SKM-1 (cell line): ENCODE results near the gene PRF1.

Experiments used
- DNase-seq: peaks from one replicate; lab custom pipeline; 2025; ENCODE audit not compliant: unreplicated experiment; lab: John Stamatoyannopoulos, UW

PRF1 gene

DNA sequence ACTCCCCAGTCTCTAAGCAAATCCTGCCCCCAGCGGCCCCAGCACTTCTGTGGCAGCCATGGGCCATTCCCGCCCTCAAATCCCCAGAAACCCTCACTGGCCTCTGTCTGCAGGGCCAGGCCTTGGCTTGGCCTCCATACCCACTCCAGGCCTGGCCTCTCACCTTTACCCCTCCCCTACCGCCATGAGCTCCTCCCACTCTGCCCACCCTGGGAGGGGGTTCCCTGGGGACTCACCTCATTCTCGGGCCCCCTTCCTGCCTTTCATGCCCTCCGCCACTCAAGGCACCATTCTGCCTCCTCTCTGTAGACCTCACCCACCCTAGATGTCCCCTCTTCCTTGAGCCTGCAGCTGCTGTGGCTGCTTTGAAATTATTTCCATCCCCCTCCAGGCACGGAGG is 41.0 kb downstream of the PRF1 start:
- no peak for DNase-seq

DNA sequence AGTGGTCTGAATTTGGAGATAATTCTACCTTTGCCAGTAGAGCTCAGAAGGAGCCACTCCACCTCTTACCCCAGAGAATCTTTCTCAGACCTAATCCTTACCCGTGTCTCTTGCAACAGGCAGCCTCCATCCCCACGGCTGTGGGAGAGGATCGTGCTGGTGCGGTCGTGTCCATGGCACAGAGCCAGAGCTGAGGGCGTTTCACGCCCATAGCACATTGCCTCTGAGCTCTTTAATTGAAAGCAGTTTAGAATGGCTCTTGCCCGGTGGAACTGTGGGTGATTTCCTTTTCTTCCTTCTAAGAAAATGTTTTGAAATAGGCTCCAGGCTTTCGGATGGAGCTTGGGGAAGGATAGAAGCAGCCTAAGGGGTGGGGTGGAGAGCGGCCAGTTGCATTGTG is 41.5 kb downstream of the PRF1 start:
- no peak for DNase-seq

DNA sequence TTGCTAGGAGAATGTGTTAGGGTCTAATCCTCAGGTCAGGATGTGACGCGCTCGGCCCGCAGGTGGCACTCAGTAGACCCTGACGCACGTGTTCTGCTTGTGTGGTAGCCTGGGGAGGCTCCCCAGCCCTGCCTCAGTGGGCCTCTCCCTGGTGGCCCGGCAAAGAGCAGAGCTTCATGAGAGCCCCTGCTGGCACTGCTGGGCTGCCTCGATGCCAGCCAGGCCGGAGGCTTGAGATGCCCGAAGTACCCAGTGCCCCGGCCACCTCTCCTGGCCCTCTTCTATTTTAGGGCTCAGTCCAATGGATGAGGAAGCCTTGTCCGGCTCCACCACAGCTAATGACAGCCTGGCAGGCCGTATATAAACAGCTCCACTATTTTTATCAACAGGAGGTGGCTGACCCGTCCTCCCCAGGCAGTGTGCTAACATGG is 42.0 kb downstream of the PRF1 start:
- no peak for DNase-seq

DNA sequence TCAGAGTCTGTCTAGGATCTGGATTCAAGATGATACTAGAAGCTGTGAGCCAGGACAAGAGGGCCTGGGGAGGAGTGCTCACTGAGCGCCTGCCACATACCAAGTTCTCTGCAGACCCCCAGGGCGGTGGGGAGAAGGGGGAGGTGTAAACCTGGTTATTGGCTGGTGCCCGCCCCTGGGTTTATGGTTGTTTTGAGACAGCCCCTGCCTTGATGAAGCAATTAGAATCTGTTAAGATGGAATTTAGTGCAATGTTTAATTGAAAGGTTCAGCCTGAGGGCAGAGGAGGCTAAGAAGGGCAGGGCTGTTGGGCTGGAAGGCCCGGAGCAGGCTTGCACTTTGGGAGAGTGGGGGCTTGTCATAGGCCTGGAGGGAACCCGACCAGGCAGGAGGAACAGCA is 42.7 kb downstream of the PRF1 start:
- no peak for DNase-seq

DNA sequence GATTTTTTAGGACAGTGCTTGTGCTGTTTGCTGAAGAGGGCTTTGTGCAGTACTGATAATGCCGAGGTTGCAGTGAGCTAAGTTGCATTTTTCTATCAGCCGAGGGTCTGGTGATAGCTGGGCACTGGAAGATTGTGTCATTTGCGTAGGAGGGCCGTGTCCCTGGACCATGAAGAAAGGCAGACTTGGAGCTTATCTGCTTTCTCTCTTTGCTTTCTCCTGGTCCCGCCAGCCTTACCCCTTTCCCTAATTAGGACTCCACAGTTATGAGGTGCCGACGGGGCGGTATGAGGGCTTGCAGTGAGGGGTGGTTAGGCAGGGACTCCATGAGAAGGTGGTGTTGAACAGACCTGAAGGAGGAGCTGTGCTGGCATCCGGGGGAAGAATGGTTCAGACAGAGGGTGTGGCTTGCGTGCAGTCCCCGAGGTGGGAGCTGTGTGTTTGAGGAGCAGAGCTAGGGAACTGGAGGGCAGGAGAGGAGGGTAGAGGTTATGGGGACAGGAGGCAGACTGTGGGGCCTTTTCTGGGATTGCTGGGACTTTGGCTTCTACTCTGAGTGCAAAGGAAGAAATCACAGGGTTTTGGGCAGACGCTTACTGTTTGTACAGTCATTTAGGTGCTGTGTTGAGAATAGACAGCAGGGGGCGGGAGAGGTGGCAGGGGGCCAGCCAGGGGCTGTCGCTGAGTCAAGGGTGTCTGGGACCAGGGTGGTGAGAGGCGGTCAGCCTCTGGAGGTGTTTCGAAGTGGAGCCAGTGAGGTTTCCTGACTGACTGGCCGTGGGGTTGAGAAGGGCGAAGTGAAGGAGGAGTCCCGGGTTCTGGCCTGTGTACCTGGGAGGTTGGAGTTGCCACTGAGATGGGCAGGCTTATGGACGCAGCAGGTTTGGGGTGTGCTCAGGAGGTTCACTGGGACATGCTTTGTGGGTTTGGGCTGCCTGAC is 43.4 kb downstream of the PRF1 start:
- DNase-seq = no peak

DNA sequence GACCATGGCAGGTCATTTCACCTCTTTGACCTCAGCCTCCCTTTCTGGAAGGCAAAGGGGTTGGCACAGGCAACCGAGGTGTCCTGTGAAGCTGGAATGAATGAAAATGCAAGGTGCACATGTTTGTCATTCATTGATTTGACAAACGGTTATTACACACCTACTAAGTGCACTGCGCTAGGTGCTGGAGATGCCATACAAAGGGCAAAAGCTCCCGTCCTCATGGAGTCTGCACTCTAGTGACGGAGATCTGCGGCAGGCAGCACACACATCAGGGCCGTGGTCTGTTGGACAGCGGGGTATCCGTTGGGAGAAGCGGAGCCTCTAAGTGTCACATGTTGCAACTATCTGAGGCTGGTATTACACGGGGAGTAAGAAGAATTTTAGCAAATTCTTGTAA is 44.2 kb downstream of the PRF1 start:
- no peak for DNase-seq

DNA sequence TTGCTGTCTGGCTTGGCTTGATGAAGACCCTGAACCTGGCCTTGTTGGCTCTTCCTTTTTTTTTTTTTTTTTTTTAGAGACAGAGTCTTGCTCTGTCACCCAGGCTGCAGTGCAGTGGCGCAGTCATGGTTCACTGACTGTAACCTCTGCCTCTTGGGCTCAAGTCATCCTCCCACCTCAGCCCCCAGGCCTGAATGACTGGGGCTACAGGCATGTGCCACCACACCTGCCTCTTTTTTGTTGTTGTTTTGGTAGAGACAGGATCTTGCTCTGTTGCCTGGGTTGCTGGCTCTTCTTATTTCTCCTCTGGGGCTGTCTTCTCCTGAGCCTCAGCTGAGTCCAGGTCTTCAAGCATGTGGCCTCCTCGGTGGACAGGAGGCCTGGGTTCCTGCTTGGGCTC is 44.7 kb downstream of the PRF1 start:
- DNase-seq = no peak

DNA sequence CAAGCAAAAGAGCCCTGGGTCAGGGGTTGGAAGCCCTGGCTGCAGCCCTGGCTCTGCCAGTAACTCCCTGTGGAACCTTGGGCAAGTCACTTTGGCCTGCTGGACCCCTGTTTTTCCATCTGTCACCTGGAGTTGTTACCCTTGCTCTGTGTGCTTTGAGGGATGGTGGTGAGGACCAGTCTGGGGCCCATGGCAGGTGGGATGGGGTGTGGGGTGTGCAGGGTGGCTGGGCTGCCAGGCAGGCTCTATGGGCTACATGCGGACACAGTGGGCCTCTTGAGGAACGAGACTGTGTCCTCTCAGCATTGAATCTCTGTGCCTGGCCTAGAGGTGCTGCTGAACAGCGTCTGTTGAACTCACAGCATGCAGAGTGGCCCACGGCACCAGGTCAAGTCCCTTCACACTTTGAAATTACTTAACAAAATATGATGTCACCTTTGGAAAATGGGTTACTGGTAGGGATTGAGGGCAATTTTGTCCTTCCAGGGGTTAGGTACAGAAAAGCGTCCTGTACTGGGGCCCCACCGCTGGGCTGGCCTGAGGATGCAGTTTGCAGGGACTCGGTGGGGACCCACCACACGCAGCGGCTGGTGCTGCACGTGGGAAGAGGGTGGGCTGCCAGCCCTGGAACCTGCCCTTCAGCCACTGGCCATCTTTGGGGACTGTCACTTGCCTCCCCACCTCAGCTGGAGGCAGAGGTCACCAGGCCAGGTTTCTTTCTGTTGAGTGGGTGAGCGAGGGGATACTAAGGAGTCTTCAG is 45.3 kb downstream of the PRF1 start:
- no peak for DNase-seq

DNA sequence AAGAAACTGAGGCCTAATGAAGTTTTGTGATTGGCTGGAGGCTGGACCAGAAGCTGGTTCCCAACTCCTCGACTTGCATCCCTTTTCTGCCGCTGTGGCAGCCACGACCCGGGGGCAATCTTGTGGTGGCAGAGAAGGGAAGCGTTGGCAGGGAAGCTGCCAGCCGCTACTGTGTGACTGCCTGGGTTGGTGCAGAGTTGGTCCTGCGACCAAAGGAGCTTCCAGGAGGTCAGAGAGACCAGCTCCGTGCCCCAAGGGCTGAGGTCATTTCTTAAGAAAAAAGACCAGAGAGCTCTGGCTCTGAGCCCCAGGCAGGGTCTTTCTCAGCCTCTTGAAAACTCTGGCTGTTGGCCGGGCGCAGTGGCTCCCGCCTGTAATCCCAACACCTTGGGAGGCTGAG is 47.2 kb downstream of the PRF1 start:
- DNase-seq = no peak

DNA sequence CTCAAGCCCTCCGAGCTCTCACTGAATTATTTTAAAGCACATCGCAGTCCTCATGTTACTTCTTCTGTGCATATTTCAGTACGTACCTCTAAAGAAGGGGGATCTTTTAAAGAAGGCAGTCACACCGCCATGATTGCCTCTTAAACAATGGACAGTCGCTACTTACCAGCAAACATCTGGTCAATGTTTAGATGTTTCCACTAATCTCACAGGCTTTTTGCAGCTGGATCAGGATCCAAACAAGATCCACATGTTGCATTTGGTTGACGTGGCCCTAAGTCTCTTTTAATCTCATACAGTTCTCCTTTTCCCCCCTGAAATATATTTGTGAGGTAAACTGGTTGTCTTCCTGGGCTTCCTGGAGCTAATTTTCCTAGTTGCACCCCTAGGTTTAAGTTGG is 50.0 kb downstream of the PRF1 start:
- DNase-seq = no peak

DNA sequence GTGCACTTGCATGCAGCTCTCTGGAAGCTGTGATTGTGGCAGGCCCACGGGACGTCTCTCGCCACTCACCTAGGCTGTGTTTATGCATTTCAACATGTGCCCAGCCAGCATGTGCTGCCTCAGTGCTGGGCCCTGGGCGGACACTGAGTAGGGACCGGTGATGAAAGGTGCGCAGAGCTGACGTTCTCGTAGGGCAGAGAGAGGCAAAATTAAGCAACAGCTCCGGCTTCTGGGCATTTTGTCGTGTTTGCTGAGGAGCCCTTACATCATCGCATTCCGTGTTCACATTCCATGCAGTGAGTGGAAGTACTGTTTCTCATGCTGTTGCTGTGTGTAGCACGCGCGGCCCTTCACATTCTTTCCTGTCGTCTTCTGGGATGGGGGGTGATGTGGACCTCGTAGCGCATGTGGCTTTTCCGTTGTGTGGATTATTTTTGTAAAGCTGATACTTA is 50.5 kb downstream of the PRF1 start:
- no peak for DNase-seq

DNA sequence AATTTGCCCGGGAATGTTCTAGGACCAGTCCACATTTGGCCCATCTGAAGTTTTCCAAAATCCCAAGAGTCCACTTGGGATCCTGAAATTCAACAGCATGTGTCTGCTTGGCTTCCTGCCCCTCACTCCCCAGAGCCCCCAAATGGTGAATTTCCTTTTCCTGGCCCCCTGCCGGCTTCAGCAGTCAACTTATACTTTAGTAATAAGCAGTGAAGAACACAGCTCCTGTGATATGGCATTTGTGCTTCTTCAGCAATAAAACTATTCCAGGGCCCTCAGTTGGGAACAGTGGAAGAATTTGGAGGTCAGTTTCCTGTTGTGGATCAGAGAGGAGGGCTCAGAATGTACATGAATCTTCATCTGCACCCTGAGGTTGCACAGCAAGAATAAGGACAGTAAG is 51.1 kb downstream of the PRF1 start:
- no peak for DNase-seq

DNA sequence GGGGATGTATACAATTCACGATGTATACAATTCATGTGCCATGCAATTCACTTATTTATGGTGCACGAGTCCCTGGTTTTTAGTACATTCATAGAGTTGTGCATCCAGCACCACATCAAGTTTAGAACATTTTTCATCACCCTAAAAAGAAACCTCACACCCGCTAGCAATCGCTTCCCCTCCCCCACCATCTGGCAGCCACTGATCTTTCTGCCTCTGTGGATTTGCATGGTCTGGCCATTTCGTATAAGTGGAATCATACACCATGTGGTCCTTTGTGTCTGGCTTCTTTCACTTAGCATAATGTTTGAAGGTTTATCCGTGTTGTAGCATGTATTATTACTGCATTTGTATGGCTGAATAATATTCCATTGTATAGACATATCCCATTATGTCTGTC is 52.1 kb downstream of the PRF1 start:
- DNase-seq = no peak

DNA sequence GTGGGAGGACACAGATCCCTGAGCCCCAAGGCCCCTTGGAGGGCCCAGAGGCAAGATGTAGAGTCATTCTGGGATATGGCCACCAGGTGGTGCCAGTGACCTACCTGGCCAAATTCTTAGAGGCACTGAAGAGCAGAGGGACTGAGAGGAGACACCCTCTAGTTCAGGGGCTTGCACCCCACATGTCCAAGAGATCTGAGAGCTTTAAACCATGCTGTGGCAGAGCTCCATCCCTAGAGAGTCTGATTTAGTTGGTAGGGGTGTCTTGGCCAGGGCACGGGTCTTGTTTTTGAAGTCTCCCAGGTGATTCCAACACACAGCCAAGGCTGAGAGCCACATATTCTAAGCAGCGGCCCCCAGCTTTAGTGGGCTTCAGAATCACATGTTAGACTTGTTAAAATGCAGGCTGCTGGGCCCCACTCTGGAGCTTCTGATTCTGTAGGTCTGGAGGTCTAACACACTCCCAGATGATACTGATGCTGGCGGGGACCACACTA is 52.5 kb downstream of the PRF1 start:
- DNase-seq = peak; percentile 31

DNA sequence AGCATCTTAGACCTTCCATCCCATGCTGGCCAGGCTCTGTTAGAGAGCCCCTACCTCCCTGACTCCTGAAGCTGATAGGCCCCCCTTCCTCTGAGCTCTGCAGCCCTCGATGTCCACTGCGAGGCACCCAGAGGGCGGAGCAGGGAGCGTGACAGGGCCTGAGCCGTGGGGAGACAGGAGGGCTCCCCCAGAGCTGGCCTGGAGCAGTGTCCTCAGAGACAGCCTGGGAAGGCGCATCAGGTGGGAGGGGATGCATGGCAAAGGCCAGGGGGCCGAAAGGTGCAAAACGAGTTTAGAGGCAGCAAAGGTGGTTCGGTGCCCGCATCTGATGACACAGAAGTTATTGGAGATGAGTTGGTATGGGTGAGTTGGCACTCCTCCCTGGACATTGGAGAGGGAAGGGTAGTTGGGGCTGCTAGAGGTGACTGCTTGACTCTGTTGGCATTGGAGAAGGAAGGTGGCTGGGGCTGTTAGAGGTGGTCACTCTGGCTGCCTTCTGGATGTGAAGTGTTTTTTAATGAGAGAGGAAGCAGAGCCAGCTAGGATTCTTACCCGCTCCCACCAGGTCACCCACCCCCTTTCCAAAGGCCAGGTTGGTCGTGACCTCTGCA is 53.1 kb downstream of the PRF1 start:
- DNase-seq = no peak
